HEK293 (cell line): ENCODE results near the gene ALS2CL.

Experiments used
- TCF7L2 ChIP-seq: IDR thresholded peaks from 2 replicates; pipeline ENCODE4 v1.6.1; 2011; ENCODE audit warnings: low read depth, mild to moderate bottlenecking, inconsistent platforms, low read length, moderate library complexity, borderline replicate concordance
- ZNF175 ChIP-seq: fragments of 450-650 bp; formaldehyde crosslinking; IDR thresholded peaks from 2 replicates; pipeline ENCODE4 v1.5.1; 2016; ENCODE audit warnings: missing biosample characterization, missing genetic modification characterization
- ZNF274 ChIP-seq, 2 experiments: fragments of 200-500 bp in 1 of 2; fragments of 450-650 bp in 1 of 2; sonication (Bioruptor generic) in 1 of 2; formaldehyde crosslinking in 1 of 2; IDR thresholded peaks; 2 replicates each; pipeline versions ENCODE4 v1.5.1 to v1.6.1; 2014 to 2016; ENCODE audit warnings: borderline replicate concordance in 1 of 2, inconsistent platforms in 1 of 2, low read length in 1 of 2, missing biosample characterization in 1 of 2, missing genetic modification characterization in 1 of 2
- TF ChIP-seq, protein P1 (sequence below): fragments of 450-650 bp; formaldehyde crosslinking; IDR thresholded peaks from 2 replicates; pipeline ENCODE4 v1.5.1; 2016; ENCODE audit warnings: missing biosample characterization, missing genetic modification characterization

GRCh38 chr3:46670891-46671427 lies 22.5 kb downstream of the ALS2CL start:
- TF ChIP-seq, protein P1, sequence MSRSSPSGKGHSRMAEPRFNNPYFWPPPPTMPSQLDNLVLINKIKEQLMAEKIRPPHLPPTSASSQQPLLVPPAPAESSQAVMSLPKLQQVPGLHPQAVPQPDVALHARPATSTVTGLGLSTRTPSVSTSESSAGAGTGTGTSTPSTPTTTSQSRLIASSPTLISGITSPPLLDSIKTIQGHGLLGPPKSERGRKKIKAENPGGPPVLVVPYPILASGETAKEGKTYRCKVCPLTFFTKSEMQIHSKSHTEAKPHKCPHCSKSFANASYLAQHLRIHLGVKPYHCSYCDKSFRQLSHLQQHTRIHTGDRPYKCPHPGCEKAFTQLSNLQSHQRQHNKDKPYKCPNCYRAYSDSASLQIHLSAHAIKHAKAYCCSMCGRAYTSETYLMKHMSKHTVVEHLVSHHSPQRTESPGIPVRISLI, result no peak
- TF ChIP-seq ZNF274 (IDR thresholded peaks at IDR 0.05; ENCODE audit: low read length) (no peak), ZNF274 (tag by site-specific recombination; IDR thresholded peaks at IDR 0.05; ENCODE audit: borderline replicate concordance) (no peak), TCF7L2 (no peak), ZNF175 (tag by site-specific recombination) (no peak)
